Natural killer cell (primary cell): Measurements from ENCODE around the gene SNPH. TPM values are rescaled to one million over a fixed set of nuclear protein-coding genes. Genes with fewer than 3 reads are reported as not detected.

Source experiments
- ATAC-seq, 3 donors: fragments of 150-1000 bp in 2 of 3; fragments of 200-7000 bp in 1 of 3; cut with Tn5 transposase; 1 replicate in 1 of 3; 2 replicates in 2 of 3; pipeline ENCODE4 v1.10.0; 2021; ENCODE audit warnings: mild to moderate bottlenecking in 2 of 3, moderate library complexity in 2 of 3
- DNase-seq, 2 donors: peaks; one replicate each; pipeline versions ENCODE4 v3.0.0 to v3.0.0-alpha.2; 2013 to 2021; ENCODE audit warnings: mixed read lengths in 1 of 2
- H3K27ac ChIP-seq: one replicate; pipeline ENCODE4 v1.5.1; 2013; ENCODE audit warnings: mild to moderate bottlenecking, low read length
- H3K27me3 ChIP-seq: one replicate; pipeline ENCODE4 v1.6.1; 2013; ENCODE audit warnings: low read length; ENCODE audit not compliant: control insufficient read depth, insufficient read depth
- H3K36me3 ChIP-seq: one replicate; pipeline ENCODE4 v1.6.1; 2013; ENCODE audit warnings: low read length; ENCODE audit not compliant: control insufficient read depth, insufficient read depth
- H3K4me1 ChIP-seq: one replicate; pipeline ENCODE4 v1.6.1; 2013; ENCODE audit warnings: low read length; ENCODE audit not compliant: control insufficient read depth, insufficient read depth
- H3K4me3 ChIP-seq: one replicate; pipeline ENCODE4 v1.5.1; 2013; ENCODE audit warnings: low read length
- H3K9me3 ChIP-seq: one replicate; pipeline ENCODE4 v1.6.1; 2013; ENCODE audit warnings: low read length; ENCODE audit not compliant: control insufficient read depth, insufficient read depth
- H3K27ac Mint-ChIP-seq, 2 donors: one replicate each; pipeline ENCODE4 v1.8.0; 2022; ENCODE audit warnings: mild to moderate bottlenecking in 2 of 2, mixed read lengths in 2 of 2, moderate library complexity in 1 of 2
- H3K27me3 Mint-ChIP-seq, 2 donors: one replicate each; pipeline ENCODE4 v1.8.0; 2022; ENCODE audit warnings: low read depth in 2 of 2, mixed read lengths in 2 of 2
- H3K36me3 Mint-ChIP-seq: one replicate; pipeline ENCODE4 v1.8.0; 2022; ENCODE audit warnings: mixed read lengths
- H3K4me1 Mint-ChIP-seq, 2 donors: one replicate each; pipeline ENCODE4 v1.8.0; 2022; ENCODE audit warnings: mixed read lengths in 2 of 2
- H3K4me3 Mint-ChIP-seq: one replicate; pipeline ENCODE4 v1.8.0; 2022; ENCODE audit warnings: mild to moderate bottlenecking, moderate library complexity, mixed read lengths
- H3K9me3 Mint-ChIP-seq, 2 donors: one replicate each; pipeline ENCODE4 v1.8.0; 2022; ENCODE audit warnings: mixed read lengths in 2 of 2
- CTCF ChIP-seq: fragments of 200-600 bp; IDR thresholded peaks from one replicate; pipeline ENCODE4 v1.8.0; 2022; ENCODE audit warnings: antibody characterized with exemption
- WGBS: methylation state at CpG from one replicate; pipeline ENCODE4 v1.1.7; 2013; ENCODE audit warnings: missing lambda C conversion rate; ENCODE audit not compliant: insufficient coverage; 5-methylcytosine and 5-hydroxymethylcytosine counted together
- intact Hi-C: fragments of 100-400 bp; cut with micrococcal nuclease; formaldehyde crosslinking; loops from one replicate; pipeline ENCODE4 v1.14.2; 2022
- total RNA-seq, 4 donors: library from RNA; stranded (reverse); fragments of 120-200 nt in 1 of 4; gene quantifications; one replicate each; pipeline versions ENCODE4 v1.2.3 to v1.2.4, GENCODE V29; 2013 to 2022

SNPH gene
- total RNA-seq, 3 donors from 2014 or later (not counting 1 experiment from before 2014, with no cell fraction given) = 3.1 to 5.9 (median 5.8) TPM

- H3K4me1 Mint-ChIP-seq = peaks cover 0 to 5% of the 10 kb centered on the region in 2 donors
- H3K36me3 ChIP-seq = no peaks in the 10 kb centered on the region
- peaks cover 0 to 5% of the 10 kb centered on the region in 2 donors for H3K27me3 Mint-ChIP-seq
- H3K27ac Mint-ChIP-seq = no peak overlapping the region
- no peak overlapping the region for H3K4me3 Mint-ChIP-seq
- no peak overlapping the region for H3K27ac ChIP-seq
- 89% methylated on average over 9 of the region's 9 CpGs for WGBS
- no peaks in the 10 kb centered on the region for H3K36me3 Mint-ChIP-seq
- H3K4me3 ChIP-seq = no peak overlapping the region
- H3K4me1 ChIP-seq = no peaks in the 10 kb centered on the region
- no peaks in the 10 kb centered on the region for H3K27me3 ChIP-seq
- ATAC-seq (no peak), DNase-seq (no peak)
- no peaks in the 10 kb centered on the region for H3K9me3 ChIP-seq
- intact Hi-C loops = no loop called here
- TF ChIP-seq CTCF = no peak
- H3K9me3 Mint-ChIP-seq = no peaks in the 10 kb centered on the region
These were observed 17.7 kb downstream of the SNPH start for GRCh38 chr20:1283522-1284510.

- Histone ChIP-seq H3K27me3 (no peaks in the 10 kb centered on the region), H3K9me3 (no peaks in the 10 kb centered on the region), H3K4me1 (no peaks in the 10 kb centered on the region), H3K4me3 (no peak overlapping the region), H3K27ac (no peak overlapping the region), H3K36me3 (no peaks in the 10 kb centered on the region)
- ATAC-seq (no peak), DNase-seq (peak in 1 of 2 donors; percentile 62)
- no peaks in the 10 kb centered on the region for H3K9me3 Mint-ChIP-seq
- intact Hi-C loops = no loop called here
- H3K36me3 Mint-ChIP-seq = no peaks in the 10 kb centered on the region
- peaks cover 0 to 5% of the 10 kb centered on the region in 2 donors for H3K4me1 Mint-ChIP-seq
- no peak for TF ChIP-seq CTCF
- H3K4me3 Mint-ChIP-seq = no peak overlapping the region
- H3K27me3 Mint-ChIP-seq = peaks cover 0 to 3% of the 10 kb centered on the region in 2 donors
- H3K27ac Mint-ChIP-seq = no peak overlapping the region
- WGBS = 49% methylated on average over 9 of the region's 9 CpGs
These were observed 20.4 kb downstream of the SNPH start for GRCh38 chr20:1286267-1287024.

GRCh38 chr20:1287306-1287705, 21.2 kb downstream of the SNPH start:
- Mint-ChIP-seq H3K4me1 (peaks cover 0 to 5% of the 10 kb centered on the region in 2 donors), H3K4me3 (no peak overlapping the region), H3K9me3 (no peaks in the 10 kb centered on the region), H3K27ac (no peak overlapping the region), H3K27me3 (peaks cover 0 to 3% of the 10 kb centered on the region in 2 donors), H3K36me3 (no peaks in the 10 kb centered on the region)
- Histone ChIP-seq H3K4me3 (no peak overlapping the region), H3K36me3 (no peaks in the 10 kb centered on the region), H3K27ac (no peak overlapping the region), H3K4me1 (no peaks in the 10 kb centered on the region), H3K9me3 (no peaks in the 10 kb centered on the region), H3K27me3 (no peaks in the 10 kb centered on the region)
- 100% methylated on average over 1 of the region's 1 CpG for WGBS
- no peak for TF ChIP-seq CTCF
- peak in 1 of 2 donors; percentile 28 for DNase-seq
- intact Hi-C loops = no loop called here
- no peak for ATAC-seq
